ENCODE data around the gene METTL4.
A peak's percentile ranks its signal among the peaks of the same experiment; 100 is the strongest.

The METTL4 gene

DNA sequence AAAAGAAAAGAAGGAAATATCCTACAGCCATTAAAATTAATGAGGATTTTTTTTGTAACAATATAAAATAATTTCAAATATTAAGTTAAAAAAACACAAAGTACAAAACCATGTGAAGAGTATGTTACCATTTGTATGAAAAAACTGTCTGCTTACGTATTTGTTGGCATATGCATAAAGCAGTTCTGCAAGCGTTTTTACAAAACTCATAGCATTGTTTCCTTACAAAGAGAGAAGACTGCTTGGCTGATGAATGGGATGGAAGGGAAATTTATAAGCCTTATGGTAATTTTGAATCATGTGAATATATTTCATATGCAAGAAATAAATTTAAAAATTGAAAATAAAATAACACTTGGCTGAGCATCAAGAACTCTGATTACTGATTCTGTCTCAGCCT is 63.1 kb downstream of the METTL4 start:
- H3K27ac ChIP-seq, result no peak overlapping the region
- no peak overlapping the region for H3K9ac ChIP-seq
- no peaks in the 10 kb centered on the region for H3K9me3 ChIP-seq (replicated peaks in 1 of 11)
- H3K4me3 ChIP-seq, result no peak overlapping the region
- no peaks in the 10 kb centered on the region for H3K36me3 ChIP-seq
- H3K4me1 ChIP-seq, result peaks cover 0 to 13% (median 3%) of the 10 kb centered on the region in 10 experiments; a peak in 7 of 20 replicates
- no peak overlapping the region for H3K4me2 ChIP-seq
- H3K27me3 ChIP-seq, result no peaks in the 10 kb centered on the region
- no peak for TF ChIP-seq Cebpa-rat (IDR thresholded peaks at IDR 0.05)
- H4K20me1 ChIP-seq, result no peaks in the 10 kb centered on the region

GRCh38 chr18:2504642-2505041 is 66.7 kb downstream of the METTL4 start:
- Histone ChIP-seq H3K4me2 (peak overlapping the region in 2 of 11 experiments; percentile 16 to 37; a peak in 2 of 22 replicates), H3K36me3 (no peaks in the 10 kb centered on the region), H3K27ac (no peak overlapping the region), H3K4me1 (peaks cover 0 to 13% (median 6%) of the 10 kb centered on the region in 10 experiments; a peak in 9 of 20 replicates), H4K20me1 (no peaks in the 10 kb centered on the region), H3K27me3 (no peaks in the 10 kb centered on the region), H3K9me3 (replicated peaks in 1 of 11) (no peaks in the 10 kb centered on the region), H3K9ac (no peak overlapping the region), H3K4me3 (no peak overlapping the region)
- no peak for TF ChIP-seq Cebpa-rat (IDR thresholded peaks at IDR 0.05)

DNA sequence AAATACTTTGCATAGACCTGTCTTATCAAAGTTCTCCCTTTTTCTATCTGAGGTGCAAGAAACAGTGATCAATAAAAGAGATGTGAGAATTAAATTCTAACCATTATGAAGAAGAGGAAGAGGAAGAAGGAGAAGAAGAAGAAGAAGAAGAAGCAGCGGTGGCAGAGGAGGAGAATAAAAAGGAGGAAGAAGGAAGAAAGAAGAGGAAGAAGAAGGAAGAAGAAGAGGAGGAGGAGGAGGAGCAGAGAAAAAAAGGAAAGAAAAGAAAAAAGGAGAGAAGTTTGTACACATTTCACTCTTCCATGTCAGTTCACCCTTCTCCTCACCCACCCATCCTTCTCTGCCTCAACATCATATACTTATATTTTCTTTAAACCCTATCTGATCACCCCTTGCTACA is 68.4 kb downstream of the METTL4 start:
- H3K27me3 ChIP-seq, result no peaks in the 10 kb centered on the region
- H3K4me2 ChIP-seq, result no peak overlapping the region
- no peaks in the 10 kb centered on the region for H3K9me3 ChIP-seq (replicated peaks in 1 of 11)
- peaks cover 0 to 13% (median 6%) of the 10 kb centered on the region in 10 experiments; a peak in 9 of 20 replicates for H3K4me1 ChIP-seq
- H3K4me3 ChIP-seq, result no peak overlapping the region
- H4K20me1 ChIP-seq, result no peaks in the 10 kb centered on the region
- H3K36me3 ChIP-seq, result no peaks in the 10 kb centered on the region
- TF ChIP-seq Cebpa-rat (IDR thresholded peaks at IDR 0.05), result no peak
- no peak overlapping the region for H3K27ac ChIP-seq
- no peak overlapping the region for H3K9ac ChIP-seq

- H3K27ac ChIP-seq, result no peak overlapping the region
- H3K4me1 ChIP-seq, result peaks cover 0 to 13% (median 6%) of the 10 kb centered on the region in 10 experiments; a peak in 9 of 20 replicates
- H3K9me3 ChIP-seq (replicated peaks in 1 of 11), result no peaks in the 10 kb centered on the region
- no peak overlapping the region for H3K4me2 ChIP-seq
- no peaks in the 10 kb centered on the region for H4K20me1 ChIP-seq
- H3K9ac ChIP-seq, result no peak overlapping the region
- no peak for TF ChIP-seq Cebpa-rat (IDR thresholded peaks at IDR 0.05)
- H3K36me3 ChIP-seq, result no peaks in the 10 kb centered on the region
- no peak overlapping the region for H3K4me3 ChIP-seq
- no peaks in the 10 kb centered on the region for H3K27me3 ChIP-seq
These were observed 68.9 kb downstream of the METTL4 start for GRCh38 chr18:2502394-2502793.

DNA sequence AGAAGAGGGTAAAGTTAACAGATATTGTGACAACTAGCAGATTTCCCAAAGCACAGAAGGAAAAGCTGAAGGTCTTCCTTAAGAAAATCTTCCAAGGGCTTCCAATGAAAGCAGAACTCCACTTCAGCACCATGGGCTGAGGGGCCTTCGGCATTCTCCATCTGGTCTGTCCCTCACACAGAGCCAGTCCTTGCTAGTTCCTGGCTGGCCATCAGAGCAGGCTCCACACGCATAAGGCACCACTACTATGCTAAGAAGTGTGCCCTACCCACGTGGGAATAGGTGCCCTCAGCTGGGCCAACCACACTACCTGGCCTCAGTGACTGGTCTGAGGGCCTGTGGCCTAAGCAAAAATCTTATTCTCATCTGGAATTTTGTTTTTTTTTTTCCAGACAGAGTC is 73.5 kb downstream of the METTL4 start:
- no peaks in the 10 kb centered on the region for H3K27me3 ChIP-seq
- H3K36me3 ChIP-seq, result no peaks in the 10 kb centered on the region
- H3K4me1 ChIP-seq, result peaks cover 0 to 3% (median 0%) of the 10 kb centered on the region in 10 experiments; a peak in 2 of 20 replicates
- no peak overlapping the region for H3K4me3 ChIP-seq
- H3K4me2 ChIP-seq, result no peak overlapping the region
- H3K27ac ChIP-seq, result no peak overlapping the region
- no peaks in the 10 kb centered on the region for H4K20me1 ChIP-seq
- H3K9me3 ChIP-seq (replicated peaks in 1 of 11), result no peaks in the 10 kb centered on the region
- no peak overlapping the region for H3K9ac ChIP-seq
- no peak for TF ChIP-seq Cebpa-rat (IDR thresholded peaks at IDR 0.05)

GRCh38 chr18:2495381-2495780 is 75.9 kb downstream of the METTL4 start:
- H3K4me2 ChIP-seq, result no peak overlapping the region
- no peaks in the 10 kb centered on the region for H3K4me1 ChIP-seq
- no peaks in the 10 kb centered on the region for H4K20me1 ChIP-seq
- no peak overlapping the region for H3K4me3 ChIP-seq
- H3K9me3 ChIP-seq (replicated peaks in 1 of 11), result peaks cover 0 to 8% (median 0%) of the 10 kb centered on the region in 11 experiments; a peak in 3 of 22 replicates
- no peak for TF ChIP-seq Cebpa-rat (IDR thresholded peaks at IDR 0.05)
- no peak overlapping the region for H3K27ac ChIP-seq
- no peaks in the 10 kb centered on the region for H3K36me3 ChIP-seq
- H3K27me3 ChIP-seq, result no peaks in the 10 kb centered on the region
- H3K9ac ChIP-seq, result no peak overlapping the region

- Histone ChIP-seq H3K4me1 (no peaks in the 10 kb centered on the region), H3K4me3 (no peak overlapping the region), H3K36me3 (no peaks in the 10 kb centered on the region), H3K9me3 (replicated peaks in 1 of 11) (peaks cover 0 to 8% (median 0%) of the 10 kb centered on the region in 11 experiments; a peak in 3 of 22 replicates), H3K4me2 (no peak overlapping the region), H3K27ac (no peak overlapping the region), H4K20me1 (no peaks in the 10 kb centered on the region), H3K9ac (no peak overlapping the region), H3K27me3 (no peaks in the 10 kb centered on the region)
- TF ChIP-seq Cebpa-rat (IDR thresholded peaks at IDR 0.05), result no peak
These were observed 76.4 kb downstream of the METTL4 start for GRCh38 chr18:2494921-2495320.

Measured in BLaER1 treated with 17β-estradiol and CSF1 and Interleukin-3, amounts not matched to agents 10 nM and 100 nM (cell line).